Amniotic stem cell (primary cell): ENCODE measurements around the gene ACTRT2.

Experiments
- DNase-seq: peaks from one replicate; lab custom pipeline; 2025; lab: John Stamatoyannopoulos, UW

The ACTRT2 gene

DNA sequence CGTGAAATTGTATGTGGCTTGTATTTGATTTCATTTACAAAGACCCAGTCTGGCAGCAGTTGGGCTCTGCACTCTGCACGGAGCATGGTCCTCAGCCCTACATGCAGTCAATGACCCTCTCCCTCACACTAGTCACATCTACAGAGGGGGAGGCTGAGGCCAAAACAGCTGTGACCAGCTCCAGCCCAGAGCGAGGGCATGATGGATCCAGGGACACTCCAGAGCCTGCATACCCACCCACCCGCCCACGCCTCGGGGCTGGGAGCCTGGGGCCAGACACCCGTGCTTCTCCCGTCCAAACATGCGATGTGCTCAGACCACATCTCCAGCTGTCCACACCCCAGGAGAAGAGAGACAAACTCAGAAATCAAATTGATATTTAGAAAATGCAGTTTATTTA is 33.8 kb downstream of the ACTRT2 start:
- no peak for DNase-seq

DNA sequence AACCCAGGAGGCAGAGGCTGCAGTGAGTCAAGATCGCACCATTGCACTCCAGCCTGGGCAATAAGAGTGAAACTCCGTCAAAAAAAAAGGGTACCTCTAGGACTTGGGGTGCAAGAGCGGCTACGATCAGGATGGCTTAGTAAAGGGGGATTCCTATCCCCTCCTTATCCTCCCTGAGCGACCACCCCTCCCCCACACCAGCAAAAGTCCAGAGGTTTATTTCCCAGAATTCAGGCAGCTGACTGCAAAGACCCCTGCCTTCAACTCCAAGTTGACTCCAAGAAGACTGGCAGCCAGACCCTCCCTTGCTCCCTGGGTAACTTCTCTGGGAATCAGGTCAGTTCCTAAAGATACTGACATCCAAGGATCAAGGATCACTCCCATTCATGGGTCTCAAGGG is 35.4 kb downstream of the ACTRT2 start:
- DNase-seq = no peak

DNA sequence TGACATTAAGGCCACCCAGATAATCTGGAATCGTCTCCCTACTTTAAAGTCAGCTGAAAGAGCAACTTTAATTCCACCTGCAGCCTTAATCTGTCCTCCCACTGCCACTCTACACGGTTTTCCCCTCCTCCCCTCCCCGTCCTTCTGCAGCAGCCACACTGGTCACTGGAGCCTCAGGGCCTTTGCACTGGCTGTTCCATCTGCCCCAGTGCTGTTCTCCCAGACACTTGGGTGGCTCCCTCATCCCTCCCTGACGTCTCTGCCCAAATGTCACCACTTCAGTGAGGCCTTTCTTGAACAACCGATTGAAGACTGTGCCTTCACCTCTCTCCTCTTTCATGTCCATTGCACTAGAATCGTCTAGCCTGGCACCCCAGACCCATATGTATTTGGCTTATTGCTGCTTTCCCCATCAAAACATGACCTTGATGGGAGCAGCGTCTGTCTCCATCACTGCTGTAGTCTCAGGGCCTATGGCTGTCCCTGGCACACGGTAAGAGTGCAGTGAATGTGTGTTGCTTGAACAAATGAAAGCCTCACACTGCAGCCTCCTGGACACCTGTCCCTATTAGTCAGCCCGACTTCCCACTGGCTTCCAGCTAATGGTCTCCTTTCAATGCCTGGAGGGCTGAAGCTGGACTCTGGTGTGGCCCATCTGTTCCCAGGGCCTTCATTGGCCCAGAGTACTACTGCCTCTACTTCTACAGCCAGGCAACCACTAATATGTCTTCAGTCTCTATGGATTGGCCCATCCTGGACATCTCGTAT is 37.2 kb downstream of the ACTRT2 start:
- no peak for DNase-seq

DNA sequence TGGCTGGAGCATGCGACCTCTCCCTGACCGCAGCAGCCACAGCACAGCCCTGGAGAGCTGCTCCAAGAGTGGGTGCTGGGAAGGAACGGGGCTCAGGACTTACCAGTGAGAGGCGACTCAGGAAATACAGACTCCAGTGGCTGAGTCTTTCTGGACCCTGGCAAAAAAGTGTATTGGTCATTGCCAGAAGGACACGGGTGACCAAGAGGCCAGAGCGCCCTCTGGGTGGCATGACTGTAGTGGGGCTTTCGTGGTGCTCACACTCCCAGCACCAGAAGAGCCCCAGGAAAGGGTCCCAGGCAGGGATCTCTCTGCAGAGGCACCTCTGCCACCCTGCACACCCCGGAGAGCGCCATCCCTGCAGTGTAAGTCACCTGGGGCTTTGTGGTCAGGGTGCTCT is 38.9 kb downstream of the ACTRT2 start:
- no peak for DNase-seq

DNA sequence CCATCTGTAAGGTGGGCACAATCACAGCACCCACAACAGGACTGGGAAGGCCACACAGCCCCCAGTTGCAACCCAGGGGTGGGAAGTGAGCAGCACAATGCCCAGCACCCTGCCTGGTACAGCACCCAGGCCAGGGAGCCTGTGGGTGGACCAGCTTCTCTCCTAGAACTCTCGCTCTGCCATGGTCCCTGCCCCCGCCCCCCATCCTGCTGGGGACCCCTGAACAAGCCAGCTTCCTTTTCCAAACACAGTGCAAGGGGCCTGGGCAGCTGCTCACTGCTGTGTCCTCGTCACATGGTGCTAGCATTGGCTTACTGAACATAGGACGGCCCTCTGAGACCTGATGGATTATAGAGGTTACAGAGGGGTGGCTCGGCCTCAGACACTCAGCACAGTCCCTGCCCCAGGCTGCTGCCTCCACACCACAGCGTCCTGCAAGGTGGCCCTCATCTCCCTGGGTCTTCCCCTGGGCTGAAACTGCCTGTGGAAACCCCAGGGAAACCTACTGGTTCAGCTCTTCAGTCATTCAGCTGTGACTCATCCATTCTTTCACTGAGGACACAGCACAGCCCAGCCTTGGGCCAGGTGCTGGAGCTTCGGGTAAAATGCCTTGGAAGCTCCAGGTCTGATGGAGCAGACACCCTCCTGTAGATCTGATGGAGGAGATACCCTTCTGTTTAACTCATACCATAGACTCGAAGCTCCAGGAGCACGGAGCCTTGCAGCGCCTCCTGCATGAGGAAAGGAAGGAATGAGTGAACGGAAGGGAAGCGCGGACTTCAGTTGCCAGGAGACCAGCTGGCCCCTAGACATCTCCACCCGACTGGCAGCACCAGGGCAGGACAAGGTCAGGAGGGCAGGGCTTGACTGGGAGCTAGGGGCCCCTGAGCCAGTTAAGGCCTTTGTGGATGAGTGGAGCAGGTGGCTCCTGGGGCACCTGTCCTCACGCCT is 39.6 kb downstream of the ACTRT2 start:
- no peak for DNase-seq

DNA sequence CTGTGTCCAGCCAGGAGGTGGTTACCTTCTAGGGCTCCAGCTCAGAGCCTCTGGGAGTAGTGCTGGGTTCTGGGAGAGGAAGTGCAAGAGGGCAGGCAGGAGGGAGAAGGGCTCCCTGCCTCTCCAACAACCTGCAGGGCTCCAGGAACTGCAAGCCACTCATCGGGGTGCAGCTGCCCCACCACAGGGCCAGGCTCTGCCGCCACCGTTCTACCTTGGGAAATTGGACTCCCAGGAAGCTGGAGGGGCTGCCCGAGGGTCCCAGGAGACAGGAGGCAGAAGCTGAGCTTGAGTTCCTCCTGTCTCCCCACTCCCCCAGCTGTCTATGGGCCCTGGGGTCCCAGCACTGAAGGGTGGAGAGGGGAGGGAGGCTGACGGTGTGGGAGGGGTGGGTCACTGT is 40.3 kb downstream of the ACTRT2 start:
- no peak for DNase-seq

DNA sequence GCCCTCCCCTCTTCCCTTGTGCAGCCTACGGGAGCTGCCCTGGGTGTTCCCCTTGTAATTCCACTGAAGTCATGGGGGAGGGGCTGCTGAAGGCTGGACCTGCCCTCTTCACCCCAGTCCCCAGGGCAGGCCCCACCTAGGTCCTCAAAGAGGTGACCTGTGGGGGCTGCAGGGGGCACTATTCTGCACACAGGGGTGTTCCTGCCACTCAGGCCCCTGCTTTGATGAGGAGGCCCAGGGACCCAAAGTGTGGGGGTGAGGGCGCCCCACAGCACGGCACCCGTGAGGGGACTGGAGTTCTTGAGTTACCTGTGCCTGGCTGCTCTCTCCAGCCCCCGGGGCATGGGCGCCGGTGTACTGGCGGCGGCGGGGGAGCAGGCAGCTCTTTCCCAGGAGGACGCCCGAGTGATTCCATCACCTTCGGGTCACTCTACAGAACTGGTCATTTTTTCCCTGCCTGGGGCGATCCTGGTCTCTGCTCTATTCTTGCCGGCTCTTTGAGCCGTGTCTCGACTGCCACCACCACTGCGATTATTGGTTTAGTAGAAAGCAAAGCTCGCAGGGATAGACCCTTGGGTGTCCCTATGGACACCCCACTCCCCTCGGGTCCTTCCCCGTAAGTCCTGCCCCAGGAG is 40.8 kb downstream of the ACTRT2 start:
- DNase-seq = no peak

DNA sequence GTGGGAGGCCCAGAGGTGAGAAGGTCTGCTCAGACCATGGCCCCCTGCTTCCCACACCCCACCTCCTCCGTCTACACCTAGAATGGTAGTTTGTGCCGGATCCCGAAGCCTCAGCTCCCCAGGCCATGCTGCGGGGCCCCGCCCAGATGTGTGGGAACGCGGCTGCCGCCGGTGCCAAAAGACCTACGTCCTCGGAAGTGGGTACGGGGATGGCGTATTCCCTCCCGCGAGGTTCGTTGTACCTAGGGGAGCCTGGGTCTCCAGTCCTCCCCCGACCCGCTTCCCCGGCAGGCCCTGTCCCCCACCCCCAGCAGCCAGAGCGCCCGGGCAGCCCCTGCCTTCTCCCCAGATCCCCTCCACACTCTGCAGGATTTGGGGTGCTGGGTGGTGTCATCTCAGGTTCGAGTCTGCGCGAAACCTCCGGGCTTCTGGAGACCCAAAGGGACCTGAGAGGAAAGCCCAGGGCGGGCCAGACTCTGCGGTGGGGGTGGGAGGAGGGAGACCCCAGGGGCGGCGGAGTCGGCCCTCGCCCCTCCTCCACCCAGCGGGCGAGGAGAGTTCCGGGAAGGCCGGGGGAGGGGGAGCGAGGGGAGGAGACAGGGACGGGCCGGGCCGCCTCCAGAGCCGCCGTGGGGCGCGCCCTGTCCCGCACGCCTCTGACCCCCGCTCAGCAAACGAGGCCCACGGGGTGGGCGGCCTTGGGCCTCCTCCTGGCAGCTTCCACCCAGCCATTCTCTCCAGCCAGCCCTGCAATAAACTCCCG is 41.5 kb downstream of the ACTRT2 start:
- DNase-seq = no peak

DNA sequence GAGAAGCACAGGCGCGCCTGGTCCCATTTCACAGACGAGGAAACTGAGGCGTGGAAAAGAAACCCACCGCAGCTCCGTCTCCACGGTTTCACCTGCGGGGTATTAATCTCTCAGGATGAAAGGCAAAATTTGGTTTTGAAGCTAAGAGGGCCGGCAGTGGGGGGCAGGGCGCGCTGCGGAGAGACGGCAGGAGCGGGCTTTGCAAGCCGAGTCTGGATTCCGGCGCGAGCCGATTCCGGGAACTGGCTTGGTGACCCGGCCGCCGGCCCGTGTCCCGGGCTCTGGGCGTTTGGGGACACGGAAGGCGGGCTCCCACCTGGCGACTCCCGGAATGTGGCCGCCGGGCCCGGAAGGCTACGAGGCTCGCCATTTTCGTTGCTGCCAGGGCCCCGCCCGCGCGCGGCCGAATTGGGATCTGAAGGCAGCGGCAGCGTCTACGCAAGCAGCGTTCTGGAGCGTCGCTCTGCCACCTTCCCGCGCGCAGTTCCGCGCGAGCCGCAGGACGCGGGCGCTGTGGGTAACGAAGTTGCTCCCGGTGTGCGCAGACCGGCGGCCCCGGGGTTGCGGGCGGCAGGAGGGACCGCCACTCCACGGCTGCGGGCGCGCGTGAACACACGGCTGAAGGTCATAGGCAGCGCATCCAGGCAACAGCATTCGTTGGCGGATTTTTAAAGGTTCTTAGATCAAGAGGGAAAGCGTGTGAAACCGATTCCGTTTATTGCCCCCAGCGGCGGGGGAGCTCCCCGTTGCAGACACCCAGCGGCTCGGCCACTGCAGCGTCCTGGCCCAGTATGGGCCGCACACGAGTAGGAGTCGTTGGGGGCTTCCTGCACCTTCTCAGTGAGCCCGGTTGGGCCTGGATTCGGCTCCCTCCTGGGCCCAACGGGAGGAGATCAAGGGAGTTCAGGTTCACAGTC is 42.4 kb downstream of the ACTRT2 start:
- DNase-seq = no peak

DNA sequence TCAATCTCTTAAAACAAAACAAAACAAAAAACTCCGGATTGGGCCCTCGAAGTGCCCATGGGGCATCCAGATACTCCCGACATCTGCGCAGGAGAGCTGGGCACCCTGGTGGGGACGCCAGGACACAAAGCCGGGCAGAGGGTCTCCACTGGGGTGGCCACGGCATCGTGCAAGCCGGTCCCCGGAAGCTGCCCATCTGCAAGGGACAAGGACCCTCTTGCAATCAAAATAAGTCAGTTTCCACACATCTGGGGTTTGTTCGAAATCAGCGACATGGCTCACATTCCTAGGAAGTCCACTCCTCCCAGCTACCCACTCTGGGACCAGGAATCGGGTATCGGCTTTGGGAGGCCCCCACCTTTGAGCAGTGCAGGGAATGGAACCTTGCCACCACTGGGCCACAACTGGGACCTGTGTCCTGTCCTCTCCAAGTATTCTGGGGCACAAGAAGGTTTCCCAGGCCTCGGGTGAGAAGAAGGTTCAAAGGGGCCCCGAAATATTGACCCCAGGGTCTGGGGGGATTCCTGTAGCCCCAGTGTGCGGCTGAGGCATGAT is 43.1 kb downstream of the ACTRT2 start:
- DNase-seq = no peak

DNA sequence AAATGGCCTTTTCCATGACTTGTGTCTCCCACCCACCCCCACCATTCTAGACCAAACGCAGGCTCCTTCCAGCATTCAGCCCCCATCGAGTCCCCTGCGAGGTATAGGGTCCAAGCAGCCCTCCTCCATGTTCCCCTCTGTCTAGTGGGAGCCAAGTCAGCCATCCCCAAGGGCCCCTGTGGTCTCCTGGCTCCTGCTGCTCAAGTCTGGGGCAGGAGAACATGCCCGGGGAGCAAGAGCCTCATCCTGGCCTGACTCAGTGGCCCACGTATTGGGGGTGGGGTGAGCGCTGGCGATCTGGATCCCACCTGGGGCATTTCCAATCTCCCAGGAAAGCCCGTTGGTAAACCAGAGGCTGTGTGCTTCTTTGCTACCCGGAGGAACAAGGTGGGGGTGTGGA is 43.6 kb downstream of the ACTRT2 start:
- no peak for DNase-seq

DNA sequence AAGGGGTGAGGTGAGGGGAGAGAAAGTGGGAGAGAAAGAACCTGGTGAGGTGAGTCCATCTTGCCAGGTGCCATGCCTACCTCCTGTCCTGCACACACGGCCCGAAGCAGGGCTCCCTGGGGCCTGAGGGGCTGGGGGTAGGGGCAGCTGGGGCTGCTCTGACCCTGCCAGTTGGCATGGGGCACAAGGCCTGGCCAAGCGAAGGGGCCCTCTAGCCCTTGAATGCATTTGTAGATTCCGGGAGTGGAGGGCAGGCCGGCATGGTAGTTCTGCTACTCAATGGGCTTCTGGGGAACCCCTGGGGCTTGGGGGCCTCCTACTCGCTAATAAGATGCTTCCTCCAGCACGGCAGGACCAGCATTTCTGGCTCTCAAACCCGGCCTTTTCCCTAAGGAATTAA is 44.1 kb downstream of the ACTRT2 start:
- DNase-seq = no peak

DNA sequence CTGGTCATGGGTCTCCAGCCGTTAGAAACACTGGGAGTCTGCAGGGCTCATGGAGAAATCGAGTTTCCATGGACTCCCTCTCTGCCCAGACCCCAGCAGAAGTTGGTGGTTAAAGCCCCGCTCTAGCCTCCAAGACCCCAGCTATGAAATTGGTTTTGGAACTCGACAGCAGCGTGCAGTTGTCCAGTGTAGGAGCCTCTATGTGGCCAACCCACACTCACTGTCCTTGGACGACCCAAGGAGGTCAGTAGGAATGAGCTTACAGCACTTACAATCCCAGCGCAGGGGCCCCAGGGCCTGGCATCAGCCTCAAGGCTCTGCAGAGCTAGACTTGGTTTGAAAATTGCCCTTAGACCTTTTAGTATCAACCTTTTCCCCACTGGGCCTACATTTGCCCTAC is 44.5 kb downstream of the ACTRT2 start:
- no peak for DNase-seq

DNA sequence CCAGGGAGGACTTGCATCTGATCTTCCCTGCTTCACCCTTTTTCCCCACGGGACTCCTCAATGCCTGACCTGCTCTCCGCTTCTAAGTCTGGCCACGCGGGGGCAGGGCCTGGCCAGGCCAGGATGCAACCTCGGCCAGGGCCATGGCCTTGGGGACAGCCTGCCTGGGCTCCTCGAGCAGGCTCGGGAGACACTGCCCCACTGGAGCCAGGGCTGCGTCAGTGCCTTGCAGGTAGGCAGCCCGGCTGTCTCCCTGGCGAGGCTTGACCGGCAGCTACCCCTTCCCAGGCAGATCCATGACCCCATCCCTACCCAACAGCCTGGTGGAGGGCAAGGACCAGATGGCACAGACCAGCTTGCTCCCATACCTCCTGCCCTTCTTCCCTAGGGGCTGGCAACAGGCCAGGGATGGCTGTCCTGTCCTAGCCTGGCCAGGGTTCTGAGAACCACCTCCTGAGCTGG is 45.0 kb downstream of the ACTRT2 start:
- DNase-seq = no peak

DNA sequence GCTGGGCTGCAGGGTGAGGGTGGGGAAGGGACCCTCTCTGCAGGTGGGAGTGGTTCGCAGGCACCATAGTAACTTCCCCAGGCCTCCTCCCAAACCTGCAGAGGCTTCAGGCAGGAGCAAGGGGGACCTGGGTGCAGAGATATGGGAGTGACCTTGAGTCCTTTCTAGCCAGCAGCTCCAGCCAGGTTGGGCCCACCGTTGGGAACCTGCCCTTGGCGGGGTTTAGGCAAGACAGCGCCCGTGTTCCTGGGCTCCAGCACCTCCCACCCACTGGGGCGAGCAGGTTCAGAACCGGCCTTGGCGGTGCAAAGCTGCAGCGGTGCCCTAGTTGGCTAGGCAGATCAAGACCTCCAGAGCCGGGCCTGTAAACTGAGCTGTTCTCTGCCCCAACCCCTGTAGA is 45.6 kb downstream of the ACTRT2 start:
- DNase-seq = no peak

DNA sequence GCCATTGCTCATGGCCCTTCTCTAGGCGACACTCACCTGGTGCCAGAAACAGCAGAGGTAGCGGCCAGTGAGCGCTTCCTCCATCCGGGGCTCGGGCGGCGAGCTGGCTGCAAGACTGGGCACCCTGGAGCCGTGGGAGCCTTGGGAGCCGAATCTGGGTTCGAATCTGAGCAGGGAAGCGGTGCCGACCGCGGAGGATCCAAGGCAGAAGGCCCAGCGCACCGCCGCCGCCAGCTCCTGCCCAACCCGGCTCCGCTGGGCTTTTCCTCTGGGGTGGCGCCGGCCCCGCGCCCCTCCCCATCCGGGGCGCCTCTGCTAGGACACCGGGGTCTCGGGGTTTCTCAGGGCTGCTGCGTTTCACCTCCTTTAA is 46.0 kb downstream of the ACTRT2 start:
- DNase-seq = no peak

DNA sequence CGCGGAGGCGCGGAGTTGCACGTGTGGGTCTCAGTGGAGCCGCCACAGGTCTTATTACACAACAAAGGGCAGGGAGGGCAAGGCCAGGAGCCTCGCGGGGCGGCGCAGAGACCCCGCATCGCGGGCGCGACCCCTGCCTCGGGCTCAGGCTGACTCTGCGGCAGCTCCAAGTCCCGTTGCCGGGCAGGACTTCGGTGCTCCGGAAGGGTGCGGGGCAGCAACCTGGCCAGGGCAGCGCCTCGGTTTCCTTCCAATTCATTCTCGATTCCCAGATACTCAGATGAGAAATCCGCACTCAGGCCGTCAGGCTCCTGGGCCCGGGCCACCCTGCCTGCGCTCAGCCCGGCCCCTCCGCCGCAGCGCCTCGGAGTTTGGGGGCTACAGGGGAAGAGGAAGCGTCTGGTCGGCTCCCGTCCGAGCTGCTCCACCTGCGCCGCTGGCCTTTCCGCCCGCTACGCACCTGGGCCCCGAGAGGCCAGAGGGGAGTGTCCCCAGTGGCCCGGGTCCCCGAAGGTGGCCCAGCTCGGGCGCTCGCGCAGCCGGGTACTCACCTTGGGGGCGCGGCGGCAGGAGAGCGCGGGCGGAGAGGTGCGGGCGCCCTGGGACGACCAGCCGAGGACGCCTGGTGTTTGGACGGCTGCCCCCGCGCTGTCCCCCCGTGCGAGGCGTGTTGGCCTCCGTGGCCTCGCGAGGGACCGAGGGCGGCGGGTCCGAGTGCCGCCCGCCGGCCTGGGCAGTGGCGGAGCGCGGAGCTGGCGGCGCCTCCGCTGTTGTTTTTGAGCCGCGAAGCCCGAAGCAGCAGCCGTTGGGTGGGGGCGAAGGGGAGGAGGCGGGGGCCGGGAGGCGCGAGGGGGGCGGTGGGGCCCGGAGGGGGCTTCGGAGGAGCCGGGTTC is 46.6 kb downstream of the ACTRT2 start:
- DNase-seq = no peak

DNA sequence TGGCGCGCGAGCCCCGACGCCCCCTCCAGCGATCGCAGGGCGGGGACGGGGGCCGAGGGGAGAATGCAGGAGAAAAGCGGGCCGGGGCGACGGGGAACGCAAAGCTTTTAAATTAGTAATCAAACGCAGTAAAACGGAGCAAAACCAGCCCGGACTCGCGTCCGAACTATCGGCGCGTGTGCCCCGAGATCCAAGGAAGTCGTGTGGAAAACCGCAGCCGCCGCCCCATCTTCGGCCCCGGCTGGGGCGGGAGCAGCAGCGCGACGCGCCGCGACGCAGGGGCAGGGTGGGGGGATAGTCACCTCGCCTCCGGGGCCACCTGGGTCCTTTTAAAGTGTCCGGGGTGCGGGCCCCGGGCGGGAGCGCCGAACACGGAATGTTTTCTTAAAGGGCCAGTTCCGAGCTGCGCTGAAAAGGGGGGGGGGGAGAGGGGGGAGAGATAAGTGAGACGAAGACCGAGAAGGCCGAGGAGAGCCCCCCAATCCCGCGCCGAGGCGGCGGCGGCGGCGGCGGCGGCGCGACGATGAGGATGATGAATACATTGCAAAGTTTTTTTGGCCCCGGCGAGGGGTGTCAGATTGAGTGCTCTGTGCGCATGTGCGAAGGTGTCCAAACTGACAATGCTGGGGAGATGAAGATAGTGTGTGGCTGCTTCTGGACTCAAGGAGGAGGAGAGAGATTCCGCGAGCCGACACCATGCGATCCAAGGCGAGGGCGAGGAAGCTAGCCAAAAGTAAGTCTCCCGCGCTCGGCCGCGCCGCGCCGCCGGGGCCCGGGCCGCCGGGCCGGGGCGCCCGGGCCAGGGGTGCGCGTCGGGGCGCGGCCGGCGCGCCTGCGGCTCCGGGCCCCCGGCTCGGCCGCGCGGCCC is 47.5 kb downstream of the ACTRT2 start, which contains the start of gene PRDM16:
Gene PRDM16 (plus strand): TSS at position 640 of the 868 bp plus-strand sequence. CDS start 57 bp downstream, at position 697.
- DNase-seq = peak; percentile 39
